Stomach (tissue), 9 donors: ENCODE data around the gene POR. TPM values are rescaled to one million over a fixed set of nuclear protein-coding genes. Genes with fewer than 3 reads are reported as not detected.
A peak's percentile ranks its signal among the peaks of the same experiment; 100 is the strongest.

ENCODE experiments used
- DNase-seq, 2 donors: peaks; one replicate each; pipeline versions ENCODE4 v3.0.0 to v3.0.0-alpha.2; 2013 to 2019
- H3K27ac ChIP-seq, 5 donors: fragments of 200-600 bp in 4 of 5; sonication (generic) in 4 of 5; one replicate each; pipeline ENCODE4 v1.5.1; 2013 to 2019; ENCODE audit warnings: mild to moderate bottlenecking in 1 of 5, moderate library complexity in 1 of 5
- H3K27me3 ChIP-seq, 3 donors: fragments of 200-600 bp; sonication (generic); one replicate each; pipeline ENCODE4 v1.5.1; 2017 to 2019; ENCODE audit warnings: mixed run types in 1 of 3
- H3K36me3 ChIP-seq, 4 donors: fragments of 200-600 bp; sonication (generic); 1 replicate in 3 of 4; 2 replicates in 1 of 4; pipeline ENCODE4 v1.5.1; 2016 to 2019
- H3K4me1 ChIP-seq, 4 donors: fragments of 200-600 bp; sonication (generic); one replicate each; pipeline ENCODE4 v1.5.1; 2016 to 2019
- H3K4me3 ChIP-seq, 4 donors: fragments of 200-600 bp; sonication (generic) in 3 of 4; one replicate each; pipeline ENCODE4 v1.5.1; 2016 to 2019; ENCODE audit warnings: mild to moderate bottlenecking in 1 of 4
- H3K9me3 ChIP-seq, 4 donors: fragments of 200-600 bp; sonication (generic); one replicate each; pipeline ENCODE4 v1.5.1; 2016 to 2019
- CTCF ChIP-seq, 7 experiments: fragments of 450-650 bp in 4 of 7; fragments of 200-600 bp in 3 of 7; sonication (generic) in 3 of 7; IDR thresholded peaks; one replicate each; pipeline ENCODE4 v1.5.1; 2016 to 2019; ENCODE audit warnings: antibody characterized with exemption in 7 of 7, control low read depth in 2 of 7, mild to moderate bottlenecking in 1 of 7
- EP300 ChIP-seq: sonication (generic); formaldehyde crosslinking; IDR thresholded peaks from one replicate; pipeline ENCODE4 v1.6.1; 2017; ENCODE audit warnings: antibody characterized with exemption
- POLR2A ChIP-seq, 4 donors: fragments of 450-650 bp; IDR thresholded peaks; one replicate each; pipeline ENCODE4 v1.6.1; 2016; ENCODE audit warnings: antibody characterized with exemption in 4 of 4, control low read depth in 2 of 4, mild to moderate bottlenecking in 1 of 4, moderate library complexity in 1 of 4
- POLR2AphosphoS5 ChIP-seq, 3 donors: sonication (generic); formaldehyde crosslinking; IDR thresholded peaks; one replicate each; pipeline ENCODE4 v1.6.1; 2016; ENCODE audit warnings: antibody characterized with exemption in 3 of 3
- WGBS, 5 donors: extraction: QIAGEN DNeasy Blood & Tissue Kit in 3 of 5; methylation state at CpG; one replicate each; pipeline versions ENCODE4 v1.1.5 to v1.1.7; 2013 to 2018; 5-methylcytosine and 5-hydroxymethylcytosine counted together
- intact Hi-C: fragments of 100-400 bp; cut with DNase I; formaldehyde crosslinking; loops from one replicate; pipeline ENCODE4 v1.15.1; 2023; ENCODE audit warnings: low total_unique reads
- polyA plus RNA-seq, 3 donors: library from polyadenylated mRNA; stranded (reverse); fragments of 200-250 nt; gene quantifications; one replicate each; pipeline ENCODE4 v1.2.3, GENCODE V29; 2013
- total RNA-seq, 5 donors: library from RNA; depleted of rRNA; stranded (reverse); fragments of >200 nt; gene quantifications; one replicate each; pipeline versions ENCODE4 v1.1.0 to v1.2.3, GENCODE V29; 2014 to 2016
- donor health status: healthy with polysubstance abuse.
- donor health status: Bipolar disorder and iron deficiency.
- donor health status: healthy.

The POR gene
- total and polyA plus RNA-seq, 8 donors, result 30.4 to 304 (median 67.3) TPM

DNA sequence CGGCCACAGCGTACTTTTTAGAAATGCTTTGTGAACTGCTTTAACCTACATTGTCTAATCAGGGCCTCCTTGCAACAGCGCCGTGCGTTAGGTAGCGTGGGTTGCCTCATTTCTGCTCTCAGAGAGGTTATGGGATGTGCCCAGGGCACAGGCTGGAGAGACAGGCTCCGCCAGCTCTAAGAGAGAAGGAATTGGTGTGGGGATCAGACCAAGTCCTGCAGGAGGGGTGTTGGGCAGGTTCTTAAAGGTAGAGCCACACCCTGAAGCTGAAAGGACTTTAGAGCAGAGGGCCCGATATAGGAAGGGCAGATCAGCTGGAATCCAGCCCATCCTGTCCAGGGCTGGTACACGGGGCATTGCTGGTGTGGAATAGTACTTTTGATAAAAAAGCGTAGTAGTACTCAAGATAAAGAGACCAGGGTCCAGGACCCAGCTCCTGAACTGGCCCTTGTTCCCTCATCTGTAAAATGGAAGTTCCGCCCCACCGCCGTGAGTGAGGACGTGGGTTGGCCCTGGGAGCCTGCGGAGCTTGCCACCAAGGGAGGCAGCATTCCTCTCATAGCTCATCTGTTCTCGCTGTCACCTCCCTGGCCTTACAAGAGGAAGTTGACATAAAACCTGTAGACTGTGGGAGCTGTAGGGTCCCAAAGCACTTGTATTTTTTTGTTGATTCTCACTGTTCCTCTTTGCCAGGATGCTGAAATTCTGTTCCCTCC is 42.2 kb downstream of the POR start:
- intact Hi-C loops, result no loop called here
- DNase-seq, result peak; percentile 57 to 81

GRCh38 chr7:75958802-75959543 is 44.0 kb downstream of the POR start:
- Histone ChIP-seq H3K36me3 (peaks cover 25 to 72% (median 66%) of the 10 kb centered on the region in 4 donors), H3K27me3 (no peaks in the 10 kb centered on the region), H3K4me3 (no peak overlapping the region), H3K27ac (no peak overlapping the region), H3K9me3 (no peaks in the 10 kb centered on the region), H3K4me1 (peaks cover 13 to 41% (median 21%) of the 10 kb centered on the region in 4 donors)
- DNase-seq, result no peak
- WGBS, 5 donors, result 82 to 89% (median 86%) methylated on average over 9 of the region's 9 CpGs
- intact Hi-C loops, result no loop called here
- TF ChIP-seq POLR2A (IDR thresholded peaks at IDR 0.05), result no peak
- TF ChIP-seq POLR2AphosphoS5 (IDR thresholded peaks at IDR 0.05), result no peak
- TF ChIP-seq EP300, result no peak
- TF ChIP-seq CTCF (IDR thresholded peaks at IDR 0.05), result no peak

More for the DNA sequence above, 42.2 kb downstream of the POR start:
- Histone ChIP-seq H3K4me3 (no peak overlapping the region), H3K27me3 (no peaks in the 10 kb centered on the region), H3K9me3 (no peaks in the 10 kb centered on the region), H3K36me3 (peaks cover 25 to 80% (median 72%) of the 10 kb centered on the region in 4 donors), H3K27ac (peak overlapping the region; percentile 29 to 78 (median 42)), H3K4me1 (peaks cover 13 to 30% (median 18%) of the 10 kb centered on the region in 4 donors)
- WGBS, 5 donors, result 35 to 63% (median 51%) methylated on average over 16 of the region's 16 CpGs
- no peak for TF ChIP-seq POLR2A (IDR thresholded peaks at IDR 0.05)

DNA sequence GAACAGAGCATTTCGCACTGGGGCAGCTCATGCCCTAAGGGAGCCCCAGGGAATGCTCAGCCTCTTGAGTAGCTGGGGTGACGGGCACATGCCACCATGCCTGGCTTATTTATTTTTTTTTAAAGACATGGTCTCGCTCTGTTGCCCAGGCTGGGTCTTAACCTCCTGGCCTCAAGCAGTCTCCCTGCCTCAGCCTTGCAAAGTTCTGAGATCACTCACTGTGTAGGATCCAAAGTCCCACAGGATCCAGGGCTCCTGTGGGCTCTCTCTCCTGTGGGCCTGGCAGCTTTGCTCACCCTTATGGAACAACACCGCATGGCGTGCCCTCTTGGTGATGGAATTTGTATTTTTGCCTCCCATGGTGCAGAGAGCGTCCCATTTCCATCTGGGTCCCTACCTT is 45.4 kb downstream of the POR start:
- DNase-seq, result no peak
- Histone ChIP-seq H3K4me1 (peaks cover 13 to 47% (median 26%) of the 10 kb centered on the region in 4 donors), H3K27me3 (no peaks in the 10 kb centered on the region), H3K36me3 (peaks cover 18 to 65% (median 54%) of the 10 kb centered on the region in 4 donors), H3K4me3 (no peak overlapping the region), H3K27ac (no peak overlapping the region), H3K9me3 (no peaks in the 10 kb centered on the region)
- TF ChIP-seq CTCF (IDR thresholded peaks at IDR 0.05) (no peak), POLR2A (IDR thresholded peaks at IDR 0.05) (no peak), POLR2AphosphoS5 (IDR thresholded peaks at IDR 0.05) (no peak), EP300 (no peak)
- intact Hi-C loops, result loop anchor here (10.0 kb wide), 1 partner anchor 56 kb away; no protein-coding TSS in a partner anchor
- WGBS, 5 donors, result 83 to 99% (median 97%) methylated on average over 4 to 6 of the region's 6 CpGs

DNA sequence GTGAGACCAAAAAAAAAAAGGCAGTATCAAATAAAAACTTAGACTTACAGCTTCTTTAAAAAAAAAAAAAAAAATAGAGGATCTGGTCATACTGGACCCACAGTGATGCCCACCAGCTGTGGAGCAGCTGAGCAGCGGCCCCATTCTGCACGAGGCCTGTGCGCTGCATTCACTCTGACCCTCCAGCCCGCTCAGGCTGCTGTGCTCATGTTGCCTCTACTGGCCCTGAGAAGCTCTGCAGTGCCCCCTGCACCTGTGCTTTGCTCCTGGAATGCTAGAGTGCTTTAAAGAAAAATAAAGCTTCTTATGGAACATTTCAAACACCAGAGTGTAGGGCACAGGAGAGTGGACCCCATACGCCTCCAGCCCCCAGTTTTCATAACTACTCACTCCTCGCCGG is 46.3 kb downstream of the POR start:
- TF ChIP-seq POLR2A (IDR thresholded peaks at IDR 0.05) (no peak), POLR2AphosphoS5 (IDR thresholded peaks at IDR 0.05) (no peak), EP300 (no peak), CTCF (IDR thresholded peaks at IDR 0.05) (no peak)
- Histone ChIP-seq H3K27ac (no peak overlapping the region), H3K36me3 (peaks cover 15 to 65% (median 50%) of the 10 kb centered on the region in 4 donors), H3K27me3 (no peaks in the 10 kb centered on the region), H3K4me3 (no peak overlapping the region), H3K9me3 (no peaks in the 10 kb centered on the region), H3K4me1 (peaks cover 18 to 50% (median 30%) of the 10 kb centered on the region in 4 donors)
- whole genome bisulfite sequencing, 5 donors, result 96 to 99% (median 98%) methylated on average over 7 of the region's 7 CpGs
- intact Hi-C loops, result loop anchor here (10.0 kb wide), 1 partner anchor 56 kb away; no protein-coding TSS in a partner anchor
- peak in 1 of 2 donors; percentile 16 for DNase-seq
